GM12873 (cell line): ENCODE measurements around the gene NABP2.

Source experiments
- TF ChIP-seq, protein P1 (sequence below): IDR thresholded peaks from 2 replicates; pipeline ENCODE4 v1.5.1; 2012; ENCODE audit warnings: low read depth, mild to moderate bottlenecking, moderate library complexity, low read length, control low read depth; ENCODE audit not compliant: insufficient read depth; ENCODE audit errors: missing control alignments

Gene NABP2

DNA sequence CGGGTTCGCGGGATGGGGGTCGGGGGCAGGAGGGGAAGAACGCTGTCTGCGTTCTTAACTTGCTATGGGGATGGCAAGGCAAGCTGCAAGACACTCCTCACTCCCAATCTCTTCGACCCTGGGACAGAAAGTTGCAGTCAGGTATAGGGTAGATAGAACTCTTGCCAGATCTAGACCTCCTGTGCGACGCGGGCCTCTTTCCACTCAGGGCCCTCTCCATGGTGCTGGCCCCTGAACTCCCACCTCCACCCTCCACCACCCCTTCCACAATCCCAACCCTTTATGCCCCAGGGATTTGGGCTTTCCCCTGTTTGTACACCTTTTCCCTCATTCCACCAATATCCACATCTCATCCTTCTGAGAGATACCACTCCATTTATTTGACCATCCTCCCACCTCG lies 812 bp downstream of the NABP2 start:
- TF ChIP-seq, protein P1, sequence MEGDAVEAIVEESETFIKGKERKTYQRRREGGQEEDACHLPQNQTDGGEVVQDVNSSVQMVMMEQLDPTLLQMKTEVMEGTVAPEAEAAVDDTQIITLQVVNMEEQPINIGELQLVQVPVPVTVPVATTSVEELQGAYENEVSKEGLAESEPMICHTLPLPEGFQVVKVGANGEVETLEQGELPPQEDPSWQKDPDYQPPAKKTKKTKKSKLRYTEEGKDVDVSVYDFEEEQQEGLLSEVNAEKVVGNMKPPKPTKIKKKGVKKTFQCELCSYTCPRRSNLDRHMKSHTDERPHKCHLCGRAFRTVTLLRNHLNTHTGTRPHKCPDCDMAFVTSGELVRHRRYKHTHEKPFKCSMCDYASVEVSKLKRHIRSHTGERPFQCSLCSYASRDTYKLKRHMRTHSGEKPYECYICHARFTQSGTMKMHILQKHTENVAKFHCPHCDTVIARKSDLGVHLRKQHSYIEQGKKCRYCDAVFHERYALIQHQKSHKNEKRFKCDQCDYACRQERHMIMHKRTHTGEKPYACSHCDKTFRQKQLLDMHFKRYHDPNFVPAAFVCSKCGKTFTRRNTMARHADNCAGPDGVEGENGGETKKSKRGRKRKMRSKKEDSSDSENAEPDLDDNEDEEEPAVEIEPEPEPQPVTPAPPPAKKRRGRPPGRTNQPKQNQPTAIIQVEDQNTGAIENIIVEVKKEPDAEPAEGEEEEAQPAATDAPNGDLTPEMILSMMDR = no peak

DNA sequence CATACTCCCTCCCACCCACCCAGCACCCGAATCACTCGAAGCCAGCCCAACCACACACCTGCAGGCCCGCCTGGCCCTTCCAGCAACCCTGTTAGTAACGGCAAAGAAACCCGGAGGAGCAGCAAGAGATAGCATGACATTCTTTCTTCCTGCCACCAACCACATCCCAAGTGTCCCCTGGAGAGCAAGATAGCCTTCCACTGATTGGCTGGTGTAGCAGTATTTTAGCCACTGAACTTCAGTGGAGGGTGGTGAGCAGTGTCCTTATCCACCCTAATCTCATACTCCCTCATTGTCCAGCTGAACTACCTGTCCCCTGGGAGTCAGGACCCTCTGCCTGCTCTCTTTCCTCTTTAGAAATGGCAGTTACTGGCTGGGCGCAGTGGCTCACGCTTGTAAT lies 4.9 kb downstream of the NABP2 start:
- TF ChIP-seq, protein P1 = no peak

DNA sequence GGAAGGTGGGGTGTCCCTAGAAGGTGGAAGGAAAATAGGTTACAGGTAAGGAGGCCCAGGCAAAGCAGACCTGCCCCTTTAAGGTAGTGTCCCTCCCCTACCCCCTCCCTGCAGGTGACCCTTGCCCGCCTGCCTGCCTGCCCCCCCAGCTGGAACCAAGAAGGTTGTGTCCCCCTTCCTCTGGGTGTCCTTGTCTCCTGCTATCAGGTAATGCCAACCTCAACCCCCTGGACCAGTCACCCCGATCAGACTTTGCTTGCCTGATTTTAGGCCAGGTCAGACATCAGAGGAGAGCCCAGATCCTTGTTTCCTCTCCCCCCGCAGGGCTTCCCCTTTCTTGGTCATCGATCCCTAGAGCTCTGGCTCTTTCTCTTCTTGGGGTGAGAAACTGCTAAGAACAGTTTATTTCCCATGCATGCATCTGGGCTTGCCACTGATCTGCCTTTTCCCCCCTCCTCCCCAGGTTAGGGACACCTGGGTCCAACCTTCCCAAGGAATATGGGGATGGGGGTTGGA lies 5.8 kb downstream of the NABP2 start, which contains the start of gene SLC39A5:
TSS of gene SLC39A5 (plus strand) at position 136 of the 516 bp plus-strand sequence. CDS start 1,224 bp downstream, outside the sequence.
- TF ChIP-seq, protein P1 = no peak

DNA sequence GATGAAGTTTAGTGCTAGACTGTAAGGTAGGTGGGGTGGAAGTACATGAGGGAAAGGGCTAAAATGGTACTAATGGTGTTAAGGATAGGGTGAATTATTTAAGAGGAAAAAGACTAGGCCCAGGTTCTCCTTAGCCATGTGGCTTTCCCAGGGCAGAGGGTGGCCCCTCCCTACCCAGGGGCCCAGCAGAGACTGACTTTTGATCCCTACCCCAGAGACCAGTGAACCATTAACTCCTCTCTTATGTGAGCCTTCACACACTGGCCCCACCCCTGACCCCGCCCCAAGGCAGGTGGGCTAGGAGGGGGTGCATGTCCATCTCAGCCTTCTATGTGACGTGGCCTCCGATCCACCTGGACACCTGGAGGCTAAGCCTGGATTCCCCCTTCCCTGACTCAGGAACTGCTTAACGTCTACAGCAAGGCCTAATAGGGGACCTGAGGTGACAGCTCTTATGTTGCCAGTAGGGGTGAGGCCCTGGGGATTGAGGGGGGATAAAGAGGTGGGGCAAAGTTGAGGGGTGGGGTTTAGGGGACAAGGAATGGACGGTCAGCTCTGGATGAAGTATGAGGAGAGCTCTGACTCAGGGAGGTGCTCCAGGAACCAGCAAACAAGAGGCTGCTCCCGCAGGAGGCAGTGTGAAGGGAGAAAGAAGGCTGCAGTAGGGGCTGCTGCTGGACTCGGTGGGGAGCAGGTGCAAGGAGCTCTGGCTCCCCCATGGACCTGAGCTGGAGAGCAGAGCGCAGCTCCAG lies 6.5 kb downstream of the NABP2 start:
- TF ChIP-seq, protein P1 = no peak

DNA sequence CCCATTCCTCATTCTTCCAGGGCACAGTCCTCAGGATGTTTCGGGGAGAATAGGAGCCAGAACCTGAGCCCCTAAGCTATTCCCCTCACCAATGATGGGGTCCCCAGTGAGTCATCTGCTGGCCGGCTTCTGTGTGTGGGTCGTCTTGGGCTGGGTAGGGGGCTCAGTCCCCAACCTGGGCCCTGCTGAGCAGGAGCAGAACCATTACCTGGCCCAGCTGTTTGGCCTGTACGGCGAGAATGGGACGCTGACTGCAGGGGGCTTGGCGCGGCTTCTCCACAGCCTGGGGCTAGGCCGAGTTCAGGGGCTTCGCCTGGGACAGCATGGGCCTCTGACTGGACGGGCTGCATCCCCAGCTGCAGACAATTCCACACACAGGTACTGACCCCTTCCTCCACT lies 7.0 kb downstream of the NABP2 start:
- TF ChIP-seq, protein P1 = no peak

DNA sequence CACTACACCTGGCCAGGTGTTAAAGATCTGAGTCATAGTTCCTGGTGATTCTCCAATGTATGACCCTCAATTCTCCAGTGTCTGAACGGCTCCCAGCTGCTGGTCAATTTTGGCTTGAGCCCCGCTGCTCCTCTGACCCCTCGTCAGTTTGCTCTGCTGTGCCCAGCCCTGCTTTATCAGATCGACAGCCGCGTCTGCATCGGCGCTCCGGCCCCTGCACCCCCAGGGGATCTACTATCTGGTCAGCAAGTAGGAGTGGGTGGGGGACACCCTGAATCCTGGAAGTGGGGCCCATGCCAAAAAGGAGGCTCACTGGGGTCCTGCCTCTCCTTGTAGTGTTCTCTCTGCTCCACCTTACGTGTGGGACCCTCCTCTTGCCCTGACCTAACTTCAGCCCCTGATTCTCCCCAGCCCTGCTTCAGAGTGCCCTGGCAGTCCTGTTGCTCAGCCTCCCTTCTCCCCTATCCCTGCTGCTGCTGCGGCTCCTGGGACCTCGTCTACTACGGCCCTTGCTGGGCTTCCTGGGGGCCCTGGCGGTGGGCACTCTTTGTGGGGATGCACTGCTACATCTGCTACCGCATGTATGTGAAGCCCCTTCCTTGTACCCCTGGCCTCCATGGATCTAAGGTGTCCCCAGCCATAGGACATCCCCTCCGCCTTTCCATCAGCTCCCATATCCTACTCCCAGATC lies 10.7 kb downstream of the NABP2 start:
- TF ChIP-seq, protein P1 = no peak

DNA sequence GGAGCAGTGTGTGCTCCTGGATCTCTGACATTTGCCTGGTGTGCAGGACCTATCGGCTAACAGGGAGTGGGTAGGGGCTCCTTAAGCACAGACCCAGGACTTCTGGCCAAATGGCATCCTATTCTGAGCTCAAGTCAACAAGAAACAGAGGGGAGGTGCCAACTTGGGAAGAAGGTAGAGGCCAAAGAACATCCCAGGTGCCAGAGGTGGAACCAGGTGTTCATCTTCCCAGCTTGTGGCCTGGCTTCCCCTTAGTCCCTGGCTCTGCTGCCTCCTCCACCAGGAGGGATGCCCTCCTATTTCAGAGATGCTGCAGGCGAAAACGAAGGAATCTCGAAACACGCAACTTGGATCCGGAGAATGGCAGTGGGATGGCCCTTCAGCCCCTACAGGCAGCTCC lies 11.9 kb downstream of the NABP2 start:
- TF ChIP-seq, protein P1 = no peak
